HepG2 (cell line): Measurements from ENCODE around the gene SOX9.

Source experiments
- CBX2 ChIP-seq, 2 experiments: fragments of 200-600 bp in 1 of 2; sonication (generic); formaldehyde crosslinking in 1 of 2; IDR thresholded peaks; 2 replicates each; pipeline versions ENCODE4 v1.7.0 to v1.8.1; 2018 to 2022; ENCODE audit warnings: low read depth in 2 of 2, low read length in 1 of 2, mild to moderate bottlenecking in 1 of 2, missing genetic modification reagents in 1 of 2
- ESRRA ChIP-seq: sonication (generic); formaldehyde crosslinking; IDR thresholded peaks from 2 replicates; pipeline ENCODE4 v1.5.1; 2020; ENCODE audit warnings: mild to moderate bottlenecking, low read depth, missing genetic modification reagents
- HNRNPH1 ChIP-seq: fragments of 200-400 bp; formaldehyde crosslinking; optimal IDR thresholded peaks from 2 replicates; pipeline ENCODE3; 2017; ENCODE audit warnings: mild to moderate bottlenecking, low read depth, low read length
- SAP130 ChIP-seq: IDR thresholded peaks from 2 replicates; pipeline ENCODE4 v1.6.1; 2016; ENCODE audit warnings: low read depth
- ZC3H4 ChIP-seq: sonication (generic); formaldehyde crosslinking; IDR thresholded peaks from 2 replicates; pipeline ENCODE4 v1.4.0; 2020; ENCODE audit warnings: missing genetic modification reagents, borderline replicate concordance

DNA sequence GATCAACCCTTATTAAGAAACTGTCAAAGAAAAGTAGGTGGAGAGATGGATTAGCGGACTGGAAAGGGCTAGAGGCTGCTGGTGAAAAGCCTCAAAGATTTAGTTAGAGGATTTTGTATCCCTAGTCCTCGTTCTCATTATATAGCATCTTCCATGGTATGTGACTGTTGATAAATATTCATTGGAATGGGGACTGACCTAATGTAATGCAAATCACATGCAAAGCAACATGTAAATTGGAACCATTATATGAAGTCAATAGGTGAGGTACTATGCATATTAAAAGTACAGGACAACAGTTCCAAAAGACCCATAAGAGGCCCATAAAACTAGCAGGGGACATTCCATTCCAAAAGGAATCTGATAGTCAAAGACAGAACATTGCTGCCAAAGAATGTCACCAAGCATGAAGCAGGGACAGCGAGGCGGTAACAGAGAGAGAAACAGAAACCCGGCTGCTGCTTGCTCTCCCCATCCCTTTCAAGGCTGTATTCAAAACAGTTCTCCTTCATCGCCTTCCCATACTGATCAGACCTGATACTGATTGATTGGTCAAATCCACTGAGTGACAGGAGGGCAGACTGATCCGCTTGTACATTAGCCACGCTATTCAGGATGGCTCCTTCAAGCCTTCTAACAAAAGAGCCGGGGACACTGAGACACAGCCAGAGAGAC lies 44.5 kb downstream of the SOX9 start:
- TF ChIP-seq CBX2 (IDR thresholded peaks at IDR 0.05; ENCODE audit: low read depth, low read length) (no peak), CBX2 (CRISPR knock-in tag; IDR thresholded peaks at IDR 0.05; ENCODE audit: low read depth) (no peak), ZC3H4 (CRISPR knock-in tag) (no peak), SAP130 (CRISPR knock-in tag) (no peak), HNRNPH1 (no peak), ESRRA (CRISPR knock-in tag) (no peak)
